ENCODE measurements around the gene CREM.

GRCh38 chr10:35161906-35162305, 35.3 kb downstream of the CREM start:
- TF ChIP-seq NFIC (IDR thresholded peaks at IDR 0.05) (no peak), EP300 (IDR thresholded peaks at IDR 0.05; ENCODE audit: borderline replicate concordance) (no peak), YY1 (IDR thresholded peaks at IDR 0.05; ENCODE audit: low read depth) (no peak), USF1 (IDR thresholded peaks at IDR 0.05) (no peak), RAD21 (IDR thresholded peaks at IDR 0.05; ENCODE audit: low read depth) (no peak), TEAD4 (IDR thresholded peaks at IDR 0.05) (no peak), CEBPB (IDR thresholded peaks at IDR 0.05) (no peak)
